Astrocyte (in vitro differentiated cells and primary cell): ENCODE results near the gene SDR42E2.

Source experiments
- CTCF ChIP-seq: IDR thresholded peaks from 2 replicates; pipeline ENCODE4 v1.5.1; 2011; ENCODE audit warnings: low read depth, mild to moderate bottlenecking, inconsistent platforms, low read length, moderate library complexity; ENCODE audit not compliant: insufficient read depth
- EZH2 ChIP-seq: IDR thresholded peaks from 2 replicates; pipeline ENCODE4 v1.6.1; 2012; ENCODE audit warnings: mild to moderate bottlenecking, low read length, inconsistent platforms; ENCODE audit not compliant: insufficient read depth

- TF ChIP-seq CTCF, result no peak
- no peak for TF ChIP-seq EZH2
These were observed 29.4 kb downstream of the SDR42E2 start for GRCh38 chr16:22191532-22192260.
